ENCODE measurements around the gene HADHA.

The HADHA gene

DNA sequence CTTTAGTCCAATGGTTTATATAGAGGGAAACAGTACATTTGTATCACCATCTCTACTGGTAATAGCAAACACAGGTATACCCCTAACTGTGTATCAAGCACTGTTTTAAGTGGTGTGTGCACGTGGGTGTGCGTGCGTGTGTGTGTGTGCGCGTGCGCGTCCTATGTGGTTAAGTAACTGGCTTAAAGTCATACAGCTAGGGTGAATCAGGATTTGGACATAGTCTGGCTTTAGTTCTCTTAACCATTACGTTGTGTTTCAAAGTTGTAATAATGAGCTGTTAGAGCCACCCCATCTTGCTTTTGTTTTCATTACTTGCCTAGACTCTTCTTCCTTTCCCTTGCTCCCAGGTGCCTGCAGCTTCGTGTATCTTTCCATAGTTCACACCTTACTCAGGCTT lies 2.4 kb upstream of the HADHA start:
- peak overlapping the region; percentile 81 for H3K4me3 ChIP-seq (replicated peaks; ENCODE audit: insufficient read depth, low read length)
- H3K27ac ChIP-seq (replicated peaks) = peak overlapping the region; percentile 99
- DNase-seq (ENCODE audit: low read depth in 1 of 2, low spot score in 1 of 2) = peak; percentile 76 to 82
- H3K27me3 ChIP-seq (ENCODE audit: insufficient read depth, poor library complexity, severe bottlenecking) = no peaks in the 10 kb centered on the region
- TF ChIP-seq POLR2AphosphoS5 (IDR thresholded peaks at IDR 0.05; ENCODE audit: low read depth) (peak; percentile 46; the same call in 1 of the 2 replicates), SPI1 (IDR thresholded peaks at IDR 0.05; ENCODE audit: borderline replicate concordance, low read depth) (no peak), REST (IDR thresholded peaks at IDR 0.05; ENCODE audit: insufficient replicate concordance, low read depth) (peak; percentile 26)

DNA sequence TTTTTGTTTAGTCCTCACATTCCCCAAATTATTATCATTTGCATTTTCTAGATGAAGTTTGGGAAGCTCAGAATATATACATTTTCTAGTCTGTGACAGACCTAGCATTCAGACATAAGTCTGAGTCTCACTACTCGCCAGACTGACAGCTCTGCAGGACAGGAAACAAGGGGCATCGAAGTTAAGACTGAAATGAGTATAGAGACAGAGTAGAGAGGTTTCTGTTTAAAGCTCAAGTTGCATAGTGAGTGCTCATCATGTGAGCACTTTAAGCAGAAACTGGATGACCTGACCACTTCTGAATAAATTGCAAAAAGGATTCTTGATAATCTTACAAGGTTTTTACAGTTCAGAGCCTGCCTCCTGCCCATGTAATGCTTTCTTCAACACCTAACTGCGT lies 1.4 kb upstream of the HADHA start:
- TF ChIP-seq POLR2AphosphoS5 (IDR thresholded peaks at IDR 0.05; ENCODE audit: low read depth) (no peak), SPI1 (IDR thresholded peaks at IDR 0.05; ENCODE audit: borderline replicate concordance, low read depth) (no peak), GABPA (IDR thresholded peaks at IDR 0.05; ENCODE audit: low read depth) (no peak), REST (IDR thresholded peaks at IDR 0.05; ENCODE audit: insufficient replicate concordance, low read depth) (no peak)
- TF ChIP-seq, protein P1, sequence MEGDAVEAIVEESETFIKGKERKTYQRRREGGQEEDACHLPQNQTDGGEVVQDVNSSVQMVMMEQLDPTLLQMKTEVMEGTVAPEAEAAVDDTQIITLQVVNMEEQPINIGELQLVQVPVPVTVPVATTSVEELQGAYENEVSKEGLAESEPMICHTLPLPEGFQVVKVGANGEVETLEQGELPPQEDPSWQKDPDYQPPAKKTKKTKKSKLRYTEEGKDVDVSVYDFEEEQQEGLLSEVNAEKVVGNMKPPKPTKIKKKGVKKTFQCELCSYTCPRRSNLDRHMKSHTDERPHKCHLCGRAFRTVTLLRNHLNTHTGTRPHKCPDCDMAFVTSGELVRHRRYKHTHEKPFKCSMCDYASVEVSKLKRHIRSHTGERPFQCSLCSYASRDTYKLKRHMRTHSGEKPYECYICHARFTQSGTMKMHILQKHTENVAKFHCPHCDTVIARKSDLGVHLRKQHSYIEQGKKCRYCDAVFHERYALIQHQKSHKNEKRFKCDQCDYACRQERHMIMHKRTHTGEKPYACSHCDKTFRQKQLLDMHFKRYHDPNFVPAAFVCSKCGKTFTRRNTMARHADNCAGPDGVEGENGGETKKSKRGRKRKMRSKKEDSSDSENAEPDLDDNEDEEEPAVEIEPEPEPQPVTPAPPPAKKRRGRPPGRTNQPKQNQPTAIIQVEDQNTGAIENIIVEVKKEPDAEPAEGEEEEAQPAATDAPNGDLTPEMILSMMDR (IDR thresholded peaks at IDR 0.05; ENCODE audit: insufficient read depth, low read length) = no peak

GRCh38 chr2:26245231-26245732 lies 850 bp upstream of the HADHA start:
- H3K4me3 ChIP-seq (replicated peaks; ENCODE audit: insufficient read depth, low read length) = peak overlapping the region; percentile 81
- peak overlapping the region; percentile 99 for H3K27ac ChIP-seq (replicated peaks)
- no peaks in the 10 kb centered on the region for H3K27me3 ChIP-seq (ENCODE audit: insufficient read depth, poor library complexity, severe bottlenecking)
- peak in 1 of 2 experiments; percentile 58 for DNase-seq (ENCODE audit: low read depth in 1 of 2, low spot score in 1 of 2)
- no peak for TF ChIP-seq GABPA (IDR thresholded peaks at IDR 0.05; ENCODE audit: low read depth)
- TF ChIP-seq SPI1 (IDR thresholded peaks at IDR 0.05; ENCODE audit: borderline replicate concordance, low read depth) = no peak
- TF ChIP-seq, protein P1 (IDR thresholded peaks at IDR 0.05; ENCODE audit: insufficient read depth, low read length) = no peak
- TF ChIP-seq POLR2AphosphoS5 (IDR thresholded peaks at IDR 0.05; ENCODE audit: low read depth) = no peak; the same call in 1 of the 2 replicates
- TF ChIP-seq REST (IDR thresholded peaks at IDR 0.05; ENCODE audit: insufficient replicate concordance, low read depth) = no peak

More for the DNA sequence above, 1.4 kb upstream of the HADHA start:
- peak overlapping the region; percentile 81 for H3K4me3 ChIP-seq (replicated peaks; ENCODE audit: insufficient read depth, low read length)
- H3K27ac ChIP-seq (replicated peaks) = peak overlapping the region; percentile 99
- H3K27me3 ChIP-seq (ENCODE audit: insufficient read depth, poor library complexity, severe bottlenecking) = no peaks in the 10 kb centered on the region
- no peak for DNase-seq (ENCODE audit: low read depth in 1 of 2, low spot score in 1 of 2)

All from HL-60 (cell line).